Measurements from ENCODE around the gene VPS9D1.

DNA sequence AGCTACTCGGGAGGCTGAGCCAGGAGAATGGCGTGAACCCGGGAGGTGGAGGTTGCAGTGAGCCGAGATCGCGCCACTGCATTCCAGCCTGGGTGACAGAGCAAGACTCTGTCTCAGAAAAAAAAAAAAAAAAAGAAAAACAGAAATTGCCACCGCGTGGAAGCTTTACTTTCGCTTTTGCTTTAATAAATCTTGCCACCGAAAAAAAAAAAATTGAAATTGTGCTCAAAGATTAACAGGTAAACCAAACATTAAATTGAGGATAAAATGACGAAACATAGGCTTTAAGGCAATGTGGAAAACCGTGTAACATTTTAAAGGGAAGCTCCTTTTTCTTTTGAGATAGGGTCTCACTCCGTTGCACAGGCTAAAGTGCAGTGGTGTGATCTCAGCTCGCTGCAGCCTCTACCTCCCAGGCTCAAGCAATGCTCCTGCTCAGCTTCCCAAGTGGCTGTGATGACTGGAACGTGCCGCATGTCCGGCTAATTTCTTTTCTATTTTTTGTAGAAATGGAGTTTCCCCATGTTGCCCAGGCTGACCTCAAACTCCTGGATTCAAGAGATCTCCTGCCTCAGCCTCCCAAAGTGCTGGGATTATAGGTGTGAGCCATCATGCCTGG lies 40.7 kb upstream of the VPS9D1 start:
- TF ChIP-seq YY1 (IDR thresholded peaks at IDR 0.05; ENCODE audit: insufficient read depth, insufficient read length) (no peak), ZNF274 (IDR thresholded peaks at IDR 0.05; ENCODE audit: low read depth, low read length) (no peak)

All from NT2/D1 (cell line).